ENCODE measurements around the gene CLCF1.

Gene CLCF1

DNA sequence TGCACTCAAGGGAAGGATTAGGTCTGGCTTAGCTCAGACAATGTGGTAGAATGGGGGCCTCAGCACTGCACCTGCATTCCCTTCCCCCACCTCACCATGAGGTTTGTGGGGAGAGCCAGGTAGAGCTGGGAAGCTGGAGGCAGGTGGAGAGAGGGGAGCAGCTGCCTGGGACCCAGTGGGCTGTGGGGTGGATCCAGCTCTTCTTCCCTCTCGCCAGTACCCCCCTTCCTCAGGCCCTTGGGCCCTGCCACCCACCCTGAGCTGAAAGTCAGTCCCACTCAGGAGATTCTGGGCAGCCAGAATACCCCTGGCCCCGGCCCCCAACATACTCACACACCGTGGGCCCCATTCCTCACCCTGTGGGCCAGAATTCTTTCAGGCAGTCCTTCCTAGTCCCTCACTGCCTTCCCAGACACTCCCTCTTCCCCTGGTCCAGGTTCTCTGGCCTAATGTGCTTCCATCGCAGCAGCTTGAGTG, 17.0 kb downstream of the CLCF1 start:
- DNase-seq (ENCODE audit: low spot score) = no peak

DNA sequence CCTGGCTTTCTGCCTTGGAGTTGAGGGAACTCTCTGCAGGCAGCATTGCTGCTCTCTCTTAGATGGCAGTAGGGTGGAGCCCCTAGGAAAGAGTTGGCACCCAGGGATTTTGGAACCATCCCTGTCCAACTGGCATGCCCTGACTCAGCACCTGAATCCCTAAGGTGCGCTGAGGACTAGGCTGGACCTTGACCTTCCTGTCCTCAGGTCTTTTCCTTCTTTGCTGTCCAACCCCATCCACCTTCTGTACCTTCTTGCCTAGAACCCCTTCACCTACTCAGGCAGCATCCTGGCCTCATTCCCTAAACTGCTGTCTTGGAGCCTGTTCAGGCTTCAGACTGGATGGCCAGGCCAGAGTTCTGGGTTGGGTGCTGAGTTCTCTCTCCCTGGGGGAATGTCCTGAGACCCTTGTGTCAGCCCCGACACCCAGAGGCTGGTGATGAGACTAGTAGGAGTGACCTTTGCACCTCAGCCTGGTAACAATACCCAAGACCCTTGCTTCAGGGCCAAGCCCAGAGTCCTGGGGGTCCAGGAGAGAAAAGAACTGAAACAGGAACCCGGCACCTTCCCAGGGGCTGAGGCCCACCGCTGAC, 17.5 kb downstream of the CLCF1 start:
- DNase-seq (ENCODE audit: low spot score) = no peak

GRCh38 chr11:67355023-67355793, 18.2 kb downstream of the CLCF1 start:
- no peak for DNase-seq (ENCODE audit: low spot score)

DNA sequence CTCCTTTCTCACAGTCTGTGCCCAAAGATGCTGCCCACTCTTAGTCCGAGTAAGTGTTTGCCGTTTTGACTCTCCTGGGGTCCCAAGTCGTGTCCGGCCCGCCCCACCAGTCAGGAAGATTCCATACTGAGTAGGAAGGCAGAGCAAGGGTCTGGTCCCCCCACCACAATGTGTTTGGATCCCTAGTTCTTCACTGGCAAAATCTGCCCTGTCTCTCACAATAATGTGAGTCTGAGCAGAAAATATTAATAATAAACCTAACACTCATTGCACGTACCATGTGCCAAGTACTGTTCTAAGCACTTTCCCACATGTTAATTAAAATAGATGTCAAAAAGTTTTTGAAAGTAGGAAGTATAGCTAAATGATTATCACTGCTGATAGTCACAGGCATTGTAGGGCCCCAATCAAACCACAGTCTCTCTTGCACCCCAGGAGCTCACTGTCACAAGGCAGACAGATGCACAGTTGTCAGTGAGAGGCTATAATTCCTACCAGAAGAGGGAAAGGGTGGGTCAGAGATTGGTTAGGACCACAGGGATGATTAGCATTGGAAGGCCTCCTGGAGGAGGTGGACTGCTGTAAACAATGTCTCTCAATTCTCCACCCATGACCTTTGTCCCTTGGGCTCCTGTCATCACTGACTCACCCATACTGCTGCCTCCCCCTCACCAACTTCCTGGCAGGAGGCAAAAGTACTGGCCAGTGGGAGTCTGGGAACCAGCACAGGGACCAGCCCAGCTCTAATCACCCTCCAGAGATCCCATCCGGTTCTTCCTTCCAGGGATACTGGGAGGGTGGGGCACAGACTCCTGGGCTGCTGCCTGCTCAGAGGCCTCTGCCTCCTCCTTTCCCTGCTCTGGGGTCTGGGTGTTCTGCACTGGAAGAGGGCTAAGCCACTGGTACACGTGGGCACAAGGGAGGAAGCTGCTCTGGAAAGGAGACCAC, 19.0 kb downstream of the CLCF1 start:
- DNase-seq (ENCODE audit: low spot score) = peak; percentile 99

- peak; percentile 98 for DNase-seq (ENCODE audit: low spot score)
Observed at GRCh38 chr11:67353317-67354074, 19.9 kb downstream of the CLCF1 start, which contains the start of gene POLD4. Gene POLD4 (minus strand): TSS chr11:67353546. CDS start chr11:67353399, 147 bp downstream.

- peak; percentile 51 for DNase-seq (ENCODE audit: low spot score)
Observed at GRCh38 chr11:67352546-67353316, 20.7 kb downstream of the CLCF1 start.

DNA sequence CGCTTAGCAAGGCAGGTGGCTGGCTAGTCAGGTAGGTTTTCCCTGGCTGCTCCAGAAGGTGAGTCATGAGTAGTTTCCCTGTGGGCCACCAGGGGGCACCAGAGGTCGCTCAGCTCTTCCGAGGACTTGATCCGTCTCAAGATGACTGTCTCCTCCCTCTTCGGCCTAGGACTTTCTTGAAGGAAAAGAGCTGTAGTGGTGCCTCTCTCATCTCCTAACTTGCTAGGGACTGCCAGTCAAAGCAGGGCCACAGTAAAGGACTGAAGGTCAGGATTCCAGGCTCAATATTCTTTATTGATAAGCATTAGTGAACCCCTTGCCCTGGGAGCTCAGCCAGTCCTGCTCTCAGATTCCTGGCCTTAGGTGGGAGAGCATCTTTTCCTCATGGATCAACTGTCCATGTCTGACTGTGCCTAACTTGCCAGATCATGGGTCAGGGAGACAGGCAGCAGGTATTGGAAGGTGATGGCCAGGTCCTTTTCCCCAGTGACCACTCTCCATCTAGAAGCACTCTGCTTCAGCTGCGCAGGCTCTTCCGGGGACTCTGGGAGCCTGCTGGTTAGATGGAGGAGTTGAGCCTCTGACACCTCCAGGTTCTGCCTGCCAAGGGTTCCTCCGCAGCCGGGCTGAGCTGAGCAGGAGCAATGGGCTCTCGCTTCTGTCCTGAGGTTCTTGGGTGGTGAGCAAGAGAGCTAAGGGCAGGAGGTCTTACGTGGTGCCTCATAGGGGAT, 22.0 kb downstream of the CLCF1 start:
- DNase-seq (ENCODE audit: low spot score) = peak; percentile 85

- no peak for DNase-seq (ENCODE audit: low spot score)
Observed at GRCh38 chr11:67349928-67350465, 23.4 kb downstream of the CLCF1 start.

- no peak for DNase-seq (ENCODE audit: low spot score)
Observed at GRCh38 chr11:67349457-67349856, 23.9 kb downstream of the CLCF1 start.

DNA sequence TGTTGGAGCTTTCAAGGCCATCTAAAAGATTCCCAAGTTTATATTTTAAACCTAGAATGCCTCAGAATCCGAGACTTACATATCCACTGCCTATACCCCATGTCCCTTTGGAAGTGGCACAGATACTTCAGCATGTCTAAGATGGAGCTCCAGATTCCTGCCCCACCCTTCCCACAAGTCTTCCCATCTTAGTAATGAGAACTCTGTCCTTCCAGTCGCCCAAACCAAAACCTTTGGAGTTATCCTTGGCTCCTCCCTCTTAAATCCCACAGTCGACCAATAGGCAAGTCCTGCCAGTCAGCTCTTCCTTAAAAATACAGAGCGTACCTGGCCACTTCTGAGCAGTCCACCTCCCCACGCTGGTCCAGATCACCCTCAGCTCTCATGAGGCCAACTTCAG, 24.4 kb downstream of the CLCF1 start:
- DNase-seq (ENCODE audit: low spot score) = no peak

DNA sequence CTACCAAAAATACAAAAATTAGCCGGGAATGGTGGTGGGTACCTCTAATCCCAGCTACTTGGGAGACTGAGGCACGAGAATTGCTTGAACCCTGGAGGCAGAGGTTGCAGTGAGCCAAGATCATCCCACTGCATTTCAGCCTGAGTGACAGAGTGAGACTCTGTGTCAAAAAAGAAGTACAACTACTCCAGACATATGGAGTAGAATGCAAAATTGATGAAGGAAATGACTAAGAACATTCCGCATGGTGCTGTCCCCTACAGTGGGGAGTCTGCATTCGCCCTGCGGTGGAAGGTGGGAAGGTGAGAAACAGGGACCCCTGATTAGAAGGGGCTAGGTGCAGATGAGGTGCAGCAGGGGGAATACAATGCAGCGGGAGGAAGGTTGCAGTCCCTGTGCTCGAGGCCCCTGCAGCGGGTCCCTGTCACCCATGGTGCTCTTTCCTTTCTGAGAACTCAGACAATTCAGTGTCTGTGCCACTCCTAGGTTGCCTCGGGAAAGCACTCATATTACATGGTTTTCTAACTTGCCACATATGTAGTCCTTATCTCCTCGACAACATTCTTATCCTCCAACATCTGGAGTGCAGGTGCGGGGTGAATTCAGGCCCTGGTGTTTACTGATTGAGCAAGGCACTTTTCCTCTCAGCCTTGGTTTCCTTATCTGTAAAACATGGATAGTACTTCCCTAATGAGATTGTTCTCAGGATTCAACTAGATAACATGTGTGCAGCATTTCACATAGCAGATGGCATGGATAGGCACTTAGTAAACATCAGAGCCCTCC, 25.2 kb downstream of the CLCF1 start:
- no peak for DNase-seq (ENCODE audit: low spot score)

DNA sequence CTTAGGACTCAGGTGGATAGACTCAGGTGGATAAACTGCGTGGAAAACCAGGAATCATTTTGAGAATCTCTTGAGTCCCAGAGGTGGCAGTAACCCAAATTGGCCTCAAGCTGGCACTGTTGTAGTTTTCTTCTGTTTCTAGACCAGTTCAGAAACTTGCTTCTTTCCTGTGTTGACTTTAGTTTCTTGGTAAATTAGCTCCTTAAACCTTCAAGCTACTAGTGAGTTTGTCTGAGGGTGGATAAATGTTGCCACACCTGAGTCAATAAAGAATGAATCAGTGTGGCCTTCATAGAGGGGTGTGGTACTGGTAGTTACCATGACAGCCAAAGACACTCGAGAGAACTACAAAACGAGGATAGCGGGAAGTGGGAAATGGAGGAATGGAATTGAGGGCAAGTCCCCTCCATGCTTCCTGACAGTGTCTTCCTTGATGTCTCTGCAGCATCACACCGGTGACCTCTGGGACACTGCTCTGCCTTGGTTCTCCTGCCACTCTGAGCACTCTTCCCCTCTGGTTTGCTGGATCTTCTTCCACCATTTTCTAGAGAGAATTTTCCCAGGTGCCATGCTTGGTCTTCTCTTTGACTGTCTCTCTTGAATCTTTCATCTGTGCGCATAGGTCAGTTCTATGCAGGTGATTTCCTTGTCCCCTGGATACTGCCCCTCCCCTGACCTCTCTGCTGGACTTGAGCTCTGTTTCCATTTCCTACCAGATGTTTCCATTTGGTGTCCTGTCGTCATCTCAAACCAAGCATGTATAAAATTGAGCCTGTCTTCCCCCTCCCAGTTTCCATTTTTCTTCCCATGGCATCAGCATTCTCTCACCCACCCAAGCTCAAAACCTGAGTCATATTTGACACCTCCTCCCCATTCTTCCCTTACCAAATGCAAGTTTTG, 27.2 kb downstream of the CLCF1 start:
- no peak for DNase-seq (ENCODE audit: low spot score)

GRCh38 chr11:67345247-67345919, 28.0 kb downstream of the CLCF1 start:
- no peak for DNase-seq (ENCODE audit: low spot score)

DNA sequence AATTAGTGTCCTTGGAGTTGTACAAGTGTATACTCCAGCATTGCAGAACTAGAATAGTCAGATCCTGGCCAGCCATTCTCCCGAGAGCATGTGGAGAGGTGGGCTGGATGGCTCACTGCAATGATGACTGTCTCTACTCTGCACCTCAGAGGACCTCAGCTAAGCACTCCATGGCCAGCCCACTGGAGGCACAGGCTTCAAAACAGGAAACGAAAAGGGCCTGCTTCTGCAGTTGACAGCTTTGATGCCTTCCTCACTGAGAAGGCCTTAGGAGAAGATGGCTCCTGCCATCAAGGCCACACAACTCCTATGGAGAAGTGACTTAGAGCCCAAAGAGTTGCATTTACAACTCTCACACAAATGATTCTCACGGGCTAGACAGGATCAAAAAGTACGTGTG, 29.1 kb downstream of the CLCF1 start:
- DNase-seq (ENCODE audit: low spot score) = no peak

GRCh38 chr11:67337257-67337656, 36.1 kb downstream of the CLCF1 start:
- no peak for DNase-seq (ENCODE audit: low spot score)

DNA sequence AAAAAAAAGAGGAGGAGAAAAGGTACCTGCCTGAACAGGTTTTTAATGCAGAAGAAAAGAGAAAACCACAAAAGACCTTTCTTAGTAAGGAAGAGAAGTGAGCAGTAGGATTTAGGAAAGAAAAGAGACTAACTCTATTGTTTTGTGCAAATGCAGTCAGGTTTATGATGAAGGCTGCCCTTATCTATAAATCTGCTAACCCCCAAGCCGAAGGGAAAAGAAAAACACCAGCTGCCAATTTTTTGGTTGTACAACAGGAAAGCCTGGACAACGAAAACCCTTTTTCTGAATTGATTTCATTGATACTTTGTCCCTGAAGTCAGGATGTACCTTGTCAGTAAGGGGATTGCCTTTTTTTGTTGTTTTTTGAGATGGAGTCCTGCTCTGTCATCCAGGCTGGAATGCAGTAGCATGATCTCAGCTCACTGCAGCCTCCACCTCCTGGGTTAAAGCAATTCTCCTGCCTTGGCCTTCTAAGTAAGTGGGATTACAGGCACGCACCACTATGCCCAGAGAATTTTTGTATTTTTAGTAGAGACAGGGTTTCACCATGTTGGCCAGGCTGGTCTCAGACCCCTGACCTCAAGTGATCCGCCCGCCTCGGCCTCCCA, 41.2 kb downstream of the CLCF1 start:
- peak; percentile 0 for DNase-seq (ENCODE audit: low spot score)

- DNase-seq (ENCODE audit: low spot score) = no peak
Observed at GRCh38 chr11:67323526-67323925, 49.9 kb downstream of the CLCF1 start.

All from hepatic stellate cell (primary cell).